Measurements from ENCODE around the gene CHMP4B.

The CHMP4B gene

DNA sequence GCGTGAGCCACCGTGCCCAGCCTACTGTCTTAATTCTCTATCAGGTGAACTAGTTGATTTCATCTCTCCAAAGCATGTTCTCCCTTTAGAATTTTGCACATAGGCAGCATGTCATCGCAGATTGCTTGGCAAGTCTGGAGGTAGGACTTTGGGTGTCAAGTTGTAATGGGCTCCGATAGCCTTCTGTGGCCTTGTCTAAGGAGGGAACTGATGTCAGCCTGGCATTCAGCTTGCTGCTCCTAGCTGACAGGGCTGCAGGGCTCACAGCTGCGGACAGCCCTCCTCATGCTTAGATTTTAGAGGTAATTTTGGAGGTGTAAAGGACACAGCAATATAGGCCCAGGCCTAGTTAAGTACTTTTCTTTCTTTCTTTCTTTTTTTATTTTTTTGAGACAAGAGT lies 11.3 kb downstream of the CHMP4B start:
- no peak for DNase-seq

GRCh38 chr20:33822991-33823390 lies 11.8 kb downstream of the CHMP4B start:
- DNase-seq, result no peak

- DNase-seq, result no peak
Measured at GRCh38 chr20:33824852-33825251, 13.7 kb downstream of the CHMP4B start.

- no peak for DNase-seq
Measured at GRCh38 chr20:33825340-33826269, 14.5 kb downstream of the CHMP4B start.

DNA sequence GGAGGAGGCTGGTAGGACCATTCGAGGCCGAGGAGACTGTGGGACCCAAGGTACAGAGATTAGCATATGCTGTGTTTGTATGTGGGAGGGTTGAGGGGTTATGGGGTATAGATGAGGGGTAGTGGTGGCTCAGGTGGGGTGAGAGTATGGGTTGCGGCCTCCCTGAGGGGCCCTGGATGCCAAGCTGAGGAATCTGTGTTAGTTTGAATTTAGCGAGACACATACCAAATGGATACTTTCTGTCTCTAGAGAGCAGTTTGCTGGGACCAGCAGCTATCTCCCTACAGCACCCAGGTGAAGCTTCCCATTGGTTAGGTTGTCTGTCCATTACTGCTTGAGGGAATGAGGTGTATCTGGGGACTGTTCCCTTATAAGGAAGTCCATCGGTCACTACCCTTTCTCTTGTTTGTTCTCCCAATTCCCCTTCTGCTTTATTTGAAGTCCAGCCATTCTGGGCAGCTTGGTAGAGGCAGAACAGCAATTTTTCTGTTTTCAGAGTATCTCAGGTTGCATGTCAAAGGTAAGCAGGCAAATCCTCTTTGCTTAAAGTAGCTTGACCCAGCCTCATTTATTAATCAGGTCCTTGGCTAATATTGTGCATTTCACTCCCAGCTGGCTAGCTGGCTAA lies 15.2 kb downstream of the CHMP4B start:
- DNase-seq, result peak; percentile 13 to 29

DNA sequence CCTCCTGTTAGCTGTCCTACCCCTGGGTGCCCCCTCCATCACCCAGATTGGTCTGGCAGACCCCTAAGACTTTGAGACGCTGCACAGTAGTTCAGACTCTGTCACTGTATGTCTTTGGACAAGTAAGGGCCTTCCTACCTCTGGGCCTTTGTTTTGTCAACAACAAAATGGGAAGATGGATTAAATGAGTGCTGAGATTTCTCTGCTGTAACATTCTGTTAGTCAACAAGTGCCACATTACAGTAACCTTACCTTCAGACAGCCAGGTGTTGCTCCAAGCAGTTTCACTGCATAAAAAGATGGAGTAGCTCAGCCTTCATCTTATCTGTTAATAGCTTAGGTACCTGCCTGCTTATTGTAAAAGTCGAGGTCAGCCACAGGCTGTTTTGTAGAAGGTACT lies 16.0 kb downstream of the CHMP4B start:
- DNase-seq, result no peak

- DNase-seq, result no peak
Measured at GRCh38 chr20:33827634-33828325, 16.6 kb downstream of the CHMP4B start.

DNA sequence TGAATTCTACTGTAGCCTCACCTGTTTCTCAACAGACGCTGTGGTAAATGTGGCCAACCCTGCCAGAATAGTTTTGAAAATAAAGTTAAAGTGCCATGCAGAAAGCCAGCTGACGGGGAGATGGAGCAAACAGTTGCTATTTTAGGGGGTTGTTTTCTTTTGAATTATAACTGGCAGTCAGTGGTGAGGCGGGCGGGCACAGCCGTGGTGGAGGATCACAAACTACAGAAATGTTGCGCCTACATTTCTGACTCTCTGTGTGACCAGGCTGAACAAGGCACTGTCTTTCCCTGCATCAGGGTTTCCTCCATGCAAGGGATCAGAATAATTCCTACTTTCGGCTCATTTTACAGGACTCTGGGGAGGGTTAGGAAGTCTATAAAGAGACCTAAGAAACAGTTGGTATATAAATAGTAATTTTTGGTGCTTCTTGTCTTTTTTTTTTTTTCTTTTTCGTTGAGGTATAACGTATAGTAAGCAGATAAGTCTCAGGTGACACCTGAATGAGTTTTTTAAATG lies 17.2 kb downstream of the CHMP4B start:
- DNase-seq, result no peak

DNA sequence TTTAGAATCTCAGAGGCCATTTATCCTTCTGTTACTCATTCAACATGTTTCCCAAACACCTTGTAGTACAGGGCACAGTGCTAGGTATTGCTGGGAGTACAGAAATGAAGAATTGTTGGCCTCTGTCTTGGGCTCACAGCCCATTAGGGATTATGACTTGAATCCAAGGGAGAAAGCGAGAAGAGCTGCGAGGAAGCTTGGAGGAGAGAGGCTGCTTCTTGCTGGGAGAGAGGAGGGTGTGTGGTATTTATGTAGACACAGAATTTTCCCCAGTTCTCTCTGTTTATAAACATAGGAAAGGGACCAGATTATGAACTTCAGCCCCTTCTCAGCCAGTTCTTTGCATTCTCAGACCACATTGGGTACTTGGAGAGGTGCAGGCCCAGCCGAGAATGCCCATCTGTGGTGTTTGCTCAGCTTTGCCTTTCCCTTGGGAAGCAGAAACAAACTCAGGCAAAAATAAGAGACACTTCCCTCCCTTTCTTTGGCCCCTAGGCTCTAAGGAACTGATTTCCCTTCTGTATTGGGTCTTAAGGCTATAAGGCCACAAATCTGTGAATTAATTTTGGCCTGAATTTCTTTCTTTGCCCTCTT lies 17.9 kb downstream of the CHMP4B start:
- DNase-seq, result no peak

DNA sequence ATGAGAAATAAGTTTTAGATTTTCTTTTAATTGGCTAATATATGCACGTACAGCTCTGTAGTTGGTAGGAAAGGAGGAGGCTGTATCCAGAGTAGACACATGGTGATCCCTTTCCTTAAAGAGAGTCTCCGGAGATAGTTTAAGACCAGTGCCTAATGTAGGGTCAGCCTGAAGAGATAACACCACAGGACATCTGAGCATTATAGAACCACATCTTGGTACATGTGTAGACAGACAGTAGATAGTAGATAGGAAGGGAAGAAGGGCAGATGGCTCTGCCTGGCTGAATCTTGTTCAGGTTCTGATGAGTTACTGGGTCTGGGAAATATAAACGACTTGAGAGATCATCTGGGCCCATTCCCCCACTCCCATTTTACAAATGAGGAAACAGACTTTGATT lies 18.5 kb downstream of the CHMP4B start:
- no peak for DNase-seq

- no peak for DNase-seq
Measured at GRCh38 chr20:33830371-33830770, 19.2 kb downstream of the CHMP4B start.

DNA sequence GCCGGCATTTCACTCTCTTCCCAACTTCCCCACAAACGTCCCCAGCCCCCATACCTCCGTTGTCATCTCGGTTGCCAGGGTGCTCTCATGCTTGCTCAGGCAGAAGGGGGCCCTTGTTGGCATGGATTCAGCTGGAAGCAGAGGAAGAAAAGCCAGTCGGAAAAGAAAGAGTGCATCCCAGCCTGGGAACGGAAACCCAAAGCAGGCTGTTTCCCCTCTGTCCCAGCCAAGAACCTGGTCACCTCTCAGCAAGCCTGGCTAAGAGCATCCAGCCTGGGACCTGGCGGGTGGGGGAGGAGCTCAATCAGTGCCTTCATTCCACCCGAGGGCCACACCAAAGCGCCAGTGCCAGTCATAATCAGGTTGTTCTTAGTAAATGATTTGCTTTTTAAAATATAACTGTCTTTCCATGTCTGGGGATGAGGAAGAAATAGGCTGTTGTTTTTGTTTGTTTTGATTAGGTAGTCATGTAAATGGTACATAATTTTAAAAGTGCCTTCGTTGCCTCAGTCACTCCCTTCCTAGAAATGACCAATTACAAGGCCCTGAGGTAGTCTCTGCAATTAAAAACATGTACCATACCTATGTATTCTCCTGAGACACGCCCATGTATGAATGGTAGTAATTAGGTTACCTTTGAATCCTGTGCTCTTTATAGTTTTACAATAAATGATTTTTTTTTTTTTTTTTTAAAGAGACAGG lies 21.1 kb downstream of the CHMP4B start:
- no peak for DNase-seq

DNA sequence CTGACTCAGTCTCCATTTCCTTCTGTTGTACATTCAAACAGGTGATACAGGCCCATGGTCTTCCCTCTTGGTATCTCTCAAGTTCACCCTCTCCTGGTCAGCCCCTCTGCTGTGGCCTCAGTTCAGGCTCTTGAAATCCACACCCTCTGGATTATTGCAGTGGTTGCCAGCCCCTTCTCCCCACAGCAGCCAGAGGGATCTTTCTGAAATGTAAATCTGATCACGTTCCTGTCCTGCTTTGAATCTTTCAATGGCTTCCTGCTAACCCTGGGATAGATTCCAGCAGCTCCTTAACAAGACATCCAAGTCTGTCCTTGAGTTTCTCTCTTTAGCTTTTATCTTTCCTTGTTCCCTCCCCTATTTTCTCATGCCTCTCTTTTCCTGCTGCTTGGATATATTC lies 22.2 kb downstream of the CHMP4B start:
- no peak for DNase-seq

DNA sequence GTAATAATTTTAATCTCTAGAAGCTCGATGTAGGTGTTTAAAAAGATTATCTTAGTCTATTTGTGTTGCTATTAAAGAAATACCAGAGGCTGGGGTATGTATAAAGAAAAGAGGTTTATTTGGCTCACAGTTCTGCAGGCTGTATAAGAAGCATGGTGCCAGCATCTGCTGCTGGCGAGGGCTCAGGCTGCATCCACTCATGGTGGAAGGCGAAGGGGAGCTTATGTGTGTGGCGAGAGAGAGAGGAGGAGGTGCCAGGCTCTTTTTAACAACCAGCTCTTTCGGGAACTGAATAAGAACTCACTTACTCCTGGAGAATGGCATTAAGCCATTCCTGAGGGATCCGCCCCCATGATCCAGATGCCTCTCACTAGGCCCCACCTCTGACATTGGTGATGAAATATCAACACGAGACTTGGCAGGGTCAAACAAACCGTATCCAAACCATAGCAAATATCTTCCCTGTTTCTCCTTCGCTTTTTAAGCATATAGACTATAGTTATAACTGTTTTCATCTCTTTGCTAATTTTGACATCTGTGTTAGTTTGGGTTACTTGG lies 24.5 kb downstream of the CHMP4B start:
- no peak for DNase-seq

- DNase-seq, result no peak
Measured at GRCh38 chr20:33836277-33836676, 25.1 kb downstream of the CHMP4B start.

GRCh38 chr20:33837096-33837830 lies 26.1 kb downstream of the CHMP4B start:
- DNase-seq, result no peak

DNA sequence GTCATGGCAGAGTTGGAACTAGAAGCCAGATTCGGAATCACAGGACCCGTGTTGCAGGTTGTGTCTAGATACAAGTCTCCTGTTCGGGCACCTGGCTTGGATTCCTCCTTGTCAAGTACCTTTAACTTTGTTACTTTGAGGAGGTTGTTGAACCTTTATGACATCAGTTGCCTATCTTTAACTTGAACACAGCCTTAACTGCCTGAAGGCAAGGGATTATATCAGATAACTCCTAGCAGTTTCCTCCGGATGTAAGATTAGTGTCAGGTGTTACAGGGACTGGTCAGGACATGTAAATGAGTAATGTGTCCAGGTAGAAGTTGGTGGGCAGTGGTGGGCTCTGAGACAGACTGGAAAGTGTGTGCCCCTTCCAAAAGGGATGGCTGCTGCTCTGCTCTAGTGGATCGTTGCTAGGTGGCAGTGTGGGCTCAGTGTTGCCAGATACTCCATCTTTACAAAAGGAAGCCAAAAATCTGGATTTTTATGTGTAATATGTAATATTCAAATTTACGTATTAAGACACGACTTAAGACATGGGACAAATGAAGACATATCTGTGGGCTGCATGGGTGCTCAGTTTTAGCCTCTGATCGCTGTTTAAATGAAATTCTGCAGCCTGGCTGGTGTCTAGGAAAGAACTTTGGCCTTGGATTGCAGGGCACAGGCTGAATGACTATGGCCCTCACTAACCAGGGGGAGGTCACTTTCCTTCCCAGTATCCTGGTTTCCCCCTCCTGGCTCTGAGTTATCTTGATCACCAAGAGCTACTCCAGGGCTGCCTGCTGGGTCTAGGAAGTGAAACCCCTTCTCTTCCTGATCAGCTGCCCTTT lies 27.1 kb downstream of the CHMP4B start:
- peak in 1 of 2 donors; percentile 32 for DNase-seq

DNA sequence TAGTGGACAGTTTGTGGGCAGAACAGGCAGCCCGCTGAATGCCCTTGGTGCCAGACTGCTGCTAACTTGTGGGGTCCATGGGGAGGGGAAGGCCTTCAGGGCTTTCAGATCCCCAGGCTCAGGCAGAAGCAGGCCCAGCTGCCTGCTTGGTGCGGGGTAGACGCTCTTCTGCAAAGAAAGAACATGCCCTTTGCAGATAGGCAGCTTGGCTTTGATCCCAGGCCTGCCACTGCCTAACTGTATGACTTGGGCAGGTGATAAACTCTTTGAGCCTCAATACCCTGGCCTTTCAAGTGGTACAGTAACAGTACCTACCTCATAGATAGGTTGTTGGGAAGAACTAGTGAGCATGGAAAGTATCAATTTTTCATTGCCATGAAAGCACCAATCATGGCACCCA lies 28.4 kb downstream of the CHMP4B start:
- DNase-seq, result no peak

DNA sequence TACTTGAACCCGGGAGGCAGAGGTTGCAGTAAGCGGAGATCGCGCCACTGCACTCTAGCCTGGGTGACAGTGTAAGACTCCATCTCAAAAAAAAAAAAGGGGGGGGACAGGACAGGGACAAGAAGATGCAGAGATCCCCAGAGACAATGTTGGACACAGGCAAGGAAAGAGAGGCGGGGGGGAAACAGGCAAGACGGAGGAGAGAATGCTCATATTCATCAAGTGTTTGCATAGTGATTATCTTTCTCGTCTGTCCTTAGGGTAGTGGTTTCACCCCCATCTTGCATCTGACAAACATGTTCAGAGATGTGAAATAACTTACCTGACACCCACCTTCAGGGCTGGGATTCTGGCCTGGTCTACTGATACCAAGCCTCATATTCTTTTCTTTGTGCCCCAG lies 29.0 kb downstream of the CHMP4B start:
- DNase-seq, result no peak

DNA sequence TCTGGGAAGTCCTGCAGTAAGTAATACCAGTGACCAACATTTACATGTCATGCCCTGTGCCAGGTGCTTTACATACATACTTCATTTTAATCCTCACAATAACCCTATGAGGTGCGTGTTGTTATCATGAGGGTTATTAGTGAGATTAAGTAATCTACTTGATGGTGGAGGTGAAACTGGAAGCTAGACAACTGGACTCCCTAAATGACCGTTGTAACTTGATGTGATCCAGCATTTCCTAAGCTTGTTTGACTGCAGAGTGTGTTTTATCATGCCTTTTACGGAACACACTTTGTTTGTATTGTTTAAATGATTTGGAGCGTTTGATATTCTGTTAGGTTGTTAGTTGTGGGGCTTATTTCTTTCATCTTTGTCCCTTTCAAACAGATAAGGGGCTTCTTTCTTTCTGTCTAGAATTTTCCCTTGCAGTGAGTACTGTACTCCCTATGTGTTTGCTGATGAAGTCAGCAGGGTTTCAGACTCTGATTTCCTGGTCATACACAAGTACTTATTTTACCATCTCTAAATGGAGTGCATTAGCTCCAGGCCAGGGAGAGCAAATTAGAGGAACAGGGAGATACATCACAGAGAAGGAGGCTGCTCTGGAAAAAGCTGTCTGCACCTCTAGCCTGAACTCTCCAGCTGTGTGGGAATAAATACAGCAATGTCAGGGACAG lies 29.7 kb downstream of the CHMP4B start:
- no peak for DNase-seq
